HG03571 (cell line): ENCODE measurements around the gene RNF4.
"Not testable (repeated sequence)": the region's sequence is repeated elsewhere in the genome, so short reads cannot be mapped to it uniquely, and the experiment has no call there.

Experiments used
- ATAC-seq: cut with Tn5 transposase; IDR thresholded peaks from one replicate; pipeline ENCODE4 v1.9.1; 2021; ENCODE audit not compliant: unreplicated experiment

The RNF4 gene

GRCh38 chr4:2516635-2517034, 47.7 kb downstream of the RNF4 start:
- no peak for ATAC-seq

GRCh38 chr4:2526559-2526958, 57.7 kb downstream of the RNF4 start:
- no peak for ATAC-seq

- no peak for ATAC-seq
These were observed 66.0 kb downstream of the RNF4 start for GRCh38 chr4:2534904-2535375.

- peak; percentile 5 for ATAC-seq
These were observed 66.7 kb downstream of the RNF4 start for GRCh38 chr4:2535376-2536192.

DNA sequence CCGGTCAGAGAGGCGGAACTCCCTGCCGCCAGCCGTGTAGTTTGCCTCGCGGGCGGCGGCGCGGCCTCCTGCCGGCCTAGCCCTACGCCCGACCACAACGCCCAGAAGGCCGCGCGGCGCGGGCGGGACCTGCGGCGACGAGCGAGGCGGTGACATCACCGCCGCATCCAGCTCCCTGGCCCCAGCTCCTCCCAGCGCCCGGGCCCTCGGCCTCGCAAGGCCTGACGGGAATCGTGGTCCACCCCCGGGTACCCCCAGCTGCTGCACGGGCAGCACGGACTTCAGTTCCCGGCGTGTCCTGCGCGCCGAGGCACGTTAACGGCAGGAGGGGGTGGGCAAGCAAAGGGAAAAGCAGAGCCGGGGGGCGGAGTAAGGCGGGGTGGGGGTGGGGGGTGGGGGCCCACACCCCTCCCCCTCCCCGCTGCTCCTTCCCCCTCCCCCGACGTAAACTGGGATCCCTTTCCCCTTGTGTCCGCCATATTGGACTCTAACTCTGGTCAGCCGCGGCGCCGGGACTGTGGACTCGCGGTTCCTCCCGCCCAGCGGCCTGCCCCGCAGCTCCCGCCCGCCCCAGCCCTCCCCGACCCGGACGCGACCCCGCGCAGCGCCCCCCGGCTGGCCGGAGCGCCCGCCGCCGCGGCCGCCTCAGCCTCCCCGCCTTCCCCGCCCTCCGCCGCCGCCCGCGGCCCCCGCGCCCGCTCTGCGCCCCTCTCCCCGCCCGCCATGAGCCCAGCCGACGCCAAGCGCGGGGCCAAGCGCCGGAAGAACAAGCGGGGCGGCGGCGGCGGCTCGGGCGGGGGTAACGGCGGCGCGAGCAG, 67.5 kb downstream of the RNF4 start, which contains the start of gene FAM193A:
Gene FAM193A (plus strand): TSS at position 455 of the 818 bp plus-strand sequence. CDS start 269 bp downstream, at position 724.
- ATAC-seq: peak; percentile 71

GRCh38 chr4:2537011-2537830, 68.3 kb downstream of the RNF4 start:
- peak; percentile 29 for ATAC-seq

DNA sequence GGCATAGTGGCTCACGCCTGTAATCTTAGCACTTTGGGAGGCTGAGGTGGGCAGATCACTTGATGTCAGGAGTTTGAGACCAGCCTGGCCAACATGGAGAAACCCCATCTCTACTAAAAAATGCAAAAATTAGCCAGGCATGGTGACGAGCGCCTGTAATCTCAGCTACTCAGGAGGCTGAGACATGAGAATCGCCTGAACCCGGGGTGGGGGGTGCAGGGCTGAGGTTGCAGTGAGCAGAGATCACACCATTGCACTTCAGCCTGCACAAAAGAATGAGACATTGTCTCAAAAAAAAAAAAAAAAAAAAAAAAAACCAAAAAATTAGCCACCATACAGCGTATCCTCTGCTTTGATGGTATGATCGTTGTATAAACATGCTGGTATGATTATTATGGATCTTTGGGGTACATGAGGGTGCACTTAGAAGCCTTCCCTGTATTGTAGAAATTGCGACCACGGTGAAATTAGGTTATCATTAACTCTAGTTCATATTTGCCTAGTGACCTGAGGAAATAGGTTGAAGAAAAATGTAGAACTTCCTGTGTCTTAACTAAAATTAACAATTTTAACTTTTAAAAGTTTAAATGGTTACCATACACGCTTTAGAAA, 74.8 kb downstream of the RNF4 start:
- not testable (repeated sequence) for ATAC-seq

DNA sequence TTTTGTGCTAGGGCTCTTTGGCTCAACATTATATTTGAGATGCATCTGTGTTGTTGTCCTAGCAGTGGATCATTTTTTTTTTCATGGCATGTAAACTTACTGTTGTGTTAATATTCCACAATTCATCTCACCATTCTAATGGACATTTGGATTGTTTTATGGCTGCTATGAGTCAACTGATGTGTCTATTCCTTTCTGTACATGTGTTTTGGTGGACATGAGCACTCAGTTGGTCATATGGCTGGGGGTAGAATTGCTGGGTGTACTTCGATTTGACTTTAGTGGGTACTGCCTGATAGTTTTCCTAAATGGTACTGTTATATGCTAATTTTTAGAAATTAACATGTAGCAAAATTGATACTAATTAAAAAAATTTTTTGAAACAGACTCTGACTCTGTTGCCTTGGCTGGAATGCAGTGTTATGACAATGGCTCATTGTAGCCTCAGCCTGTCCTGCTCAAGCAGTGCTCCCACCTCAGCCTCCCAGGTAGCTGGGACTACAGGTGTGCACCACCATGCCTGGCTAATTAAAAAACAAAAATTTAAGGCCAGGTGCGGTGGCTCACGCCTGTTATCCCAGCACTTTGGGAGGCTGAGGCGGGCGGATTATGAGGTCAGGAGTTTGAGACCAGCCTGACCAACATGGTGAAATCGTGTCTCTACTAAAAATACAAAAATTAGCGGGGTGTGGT, 76.6 kb downstream of the RNF4 start:
- ATAC-seq: no peak

DNA sequence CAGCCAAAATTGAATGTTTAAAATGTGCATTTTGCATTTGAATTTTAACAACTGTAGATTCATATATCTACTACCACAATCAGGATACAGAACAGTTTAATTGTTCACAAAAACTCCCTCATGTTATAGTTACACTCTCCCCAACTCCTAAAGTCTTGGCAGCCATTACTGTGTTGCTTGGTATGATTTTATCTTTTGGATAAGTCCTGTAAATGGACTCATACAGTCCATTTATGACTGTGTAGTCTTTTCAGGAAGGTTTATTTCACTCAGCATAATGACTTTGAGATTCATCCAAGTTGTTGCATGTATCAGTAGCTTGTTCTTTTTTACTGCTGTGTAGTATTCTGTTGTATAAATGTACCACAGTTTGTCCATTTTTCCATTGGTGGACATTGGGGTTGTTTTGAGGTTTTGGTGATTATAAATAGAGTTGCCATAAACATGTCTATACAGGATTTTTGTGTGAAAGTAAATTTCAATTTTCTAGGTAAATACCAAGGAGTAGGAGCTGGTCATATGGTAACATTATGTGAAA, 77.4 kb downstream of the RNF4 start:
- no peak for ATAC-seq

DNA sequence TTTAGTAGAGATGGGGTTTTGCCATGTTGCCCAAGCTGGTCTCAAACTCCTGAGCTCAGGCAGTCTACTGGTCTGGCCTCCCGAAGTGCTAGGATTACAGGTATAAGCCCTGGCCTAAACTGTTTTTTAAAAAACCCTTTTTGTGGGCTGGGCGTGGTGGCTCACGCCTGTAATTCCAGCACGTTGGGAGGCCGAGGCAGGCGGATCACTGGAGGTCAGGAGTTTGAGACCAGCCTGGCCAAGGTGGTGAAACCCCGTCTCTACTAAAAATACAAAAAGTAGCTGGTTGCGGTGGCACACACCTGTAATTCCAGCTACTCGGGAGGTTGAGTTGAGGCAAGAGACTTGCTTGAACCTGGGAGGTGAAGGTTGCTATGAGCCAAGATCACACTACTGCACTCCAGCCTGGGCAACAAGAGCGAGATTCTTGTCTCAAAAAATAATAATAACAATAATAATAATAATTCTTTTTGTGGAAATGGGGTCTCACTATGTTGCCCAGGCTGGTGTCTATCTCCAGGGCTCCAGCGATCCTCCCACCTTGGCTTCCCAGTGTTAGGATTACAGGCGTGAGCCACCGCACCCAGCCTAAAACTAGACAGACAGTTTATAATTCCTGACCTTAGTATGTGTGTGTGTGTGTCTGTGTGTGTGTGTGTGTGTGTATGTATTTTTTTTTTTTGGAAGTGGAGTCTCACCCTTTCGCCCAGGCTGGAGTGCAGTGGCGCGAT, 78.2 kb downstream of the RNF4 start:
- not testable (repeated sequence) for ATAC-seq

DNA sequence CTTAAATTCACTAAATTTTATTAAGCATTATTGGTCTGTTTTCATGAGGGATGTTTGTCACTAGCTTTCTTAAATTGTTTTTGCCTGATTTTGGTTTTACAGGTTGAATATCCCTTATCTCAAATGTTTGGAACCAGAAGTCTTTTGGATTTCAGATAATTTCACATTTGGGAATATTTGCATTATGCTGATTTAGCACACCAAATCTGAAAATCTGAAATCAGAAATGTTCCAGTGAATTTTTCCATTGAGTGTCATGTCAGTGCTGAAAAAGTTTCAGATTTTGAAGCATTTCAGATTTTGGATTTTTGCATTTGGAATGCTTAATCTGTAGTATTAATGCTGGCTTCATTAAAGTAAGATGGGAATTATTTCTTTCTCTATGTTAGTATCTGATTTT, 82.2 kb downstream of the RNF4 start:
- no peak for ATAC-seq

DNA sequence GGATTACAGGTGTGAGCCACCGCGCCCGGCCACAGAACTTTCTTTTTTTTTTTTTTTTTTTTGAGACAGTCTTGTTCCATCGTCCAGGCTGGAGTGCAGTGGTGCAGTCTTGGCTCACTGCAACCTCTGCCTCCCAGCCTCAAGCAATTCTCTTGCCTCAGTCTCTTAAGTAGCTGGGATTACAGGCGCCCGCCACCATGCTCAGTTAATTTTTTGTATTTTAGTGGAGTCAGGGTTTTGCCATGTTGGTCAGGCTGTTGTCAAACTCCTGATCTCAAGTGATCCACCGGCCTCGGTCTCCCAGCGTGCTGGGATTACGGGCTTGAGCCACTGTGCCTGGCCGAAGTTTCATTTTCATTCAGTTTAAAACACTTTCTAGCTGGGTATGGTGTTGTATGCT, 83.9 kb downstream of the RNF4 start:
- no peak for ATAC-seq

- no peak for ATAC-seq
These were observed 89.4 kb downstream of the RNF4 start for GRCh38 chr4:2558301-2558700.

DNA sequence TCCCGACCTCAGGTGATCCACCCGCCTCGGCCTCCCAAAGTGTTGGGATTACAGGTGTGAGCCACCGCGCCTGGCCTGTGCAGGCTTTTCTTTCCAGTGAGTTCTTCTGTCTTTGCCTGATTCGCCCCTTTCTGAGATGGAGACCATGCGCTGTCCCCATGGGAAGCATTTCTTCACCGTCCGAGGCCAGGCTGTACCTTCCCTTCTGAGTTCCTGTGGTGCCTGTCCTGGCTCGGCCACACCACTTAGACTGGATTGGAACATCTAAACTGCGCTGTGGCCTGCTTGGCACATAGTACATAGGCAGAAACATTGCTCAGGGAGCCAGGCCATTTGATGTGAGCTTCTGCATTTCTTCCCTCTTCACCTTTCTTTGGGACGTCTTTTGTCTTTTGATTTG, 91.3 kb downstream of the RNF4 start:
- ATAC-seq: no peak
